K562 (cell line): ENCODE results near the gene PARD6B. TPM values are rescaled to one million over a fixed set of nuclear protein-coding genes. Genes with fewer than 3 reads are reported as not detected.
"Not testable (repeated sequence)": the region's sequence is repeated elsewhere in the genome, so short reads cannot be mapped to it uniquely, and the experiment has no call there.

Experiments used
- ATAC-seq: fragments of 200-7000 bp; cut with Tn5 transposase; 3 replicates; pipeline ENCODE4 v1.9.1; 2020; ENCODE audit warnings: moderate library complexity
- BruUV-seq: library from RNA; stranded (reverse); fragments of 400-500 nt; replicated peaks from 2 replicates; lab custom pipeline; 2021; lab: Mats Ljungman, UMichigan
- CTCF ChIA-PET: fragments of 300-600 bp; formaldehyde crosslinking; extraction: SDS; loops from one replicate; lab custom pipeline; 2021; ENCODE audit warnings: low intra/inter-chr PET ratio; lab: Yijun Ruan, JAX
- POLR2A ChIA-PET: fragments of 300-600, 350-650 bp; sonication (Branson Sonifier 250); formaldehyde crosslinking; extraction: SDS; loops from one replicate; lab custom pipeline; 2021; ENCODE audit warnings: antibody characterized with exemption, inconsistent platforms; lab: Yijun Ruan, JAX
- DNase-seq, 4 experiments: peaks; one replicate each; pipeline versions ENCODE4 v3.0.0 to v3.0.0-alpha.2; 2011 to 2018; ENCODE audit warnings: low spot score in 3 of 4, mixed read lengths in 3 of 4; ENCODE audit errors: extremely low read depth in 1 of 4
- FAIRE-seq: peaks from 2 replicates; lab custom pipeline; 2011; peaks lifted over from hg19 to GRCh38; lab: Jason Lieb, UNC
- H2AFZ ChIP-seq: 2 replicates; pipeline ENCODE4 v1.6.0; 2011; ENCODE audit warnings: low read depth, low read length, control low read depth, inconsistent platforms
- H3K27ac ChIP-seq: fragments of 200-600 bp; 3 replicates; pipeline ENCODE4 v1.8.0; 2011; ENCODE audit warnings: low read depth, mild to moderate bottlenecking, control low read depth, inconsistent platforms, low read length, moderate library complexity, mixed read lengths; ENCODE audit errors: extremely low read depth
- H3K27me3 ChIP-seq, 2 experiments: fragments of 300-600 bp in 1 of 2; 2 replicates in 1 of 2; 3 replicates in 1 of 2; pipeline versions ENCODE4 v1.6.0 to v1.8.0; 2011; ENCODE audit warnings: inconsistent platforms in 2 of 2, low read length in 2 of 2, mild to moderate bottlenecking in 1 of 2, mixed read lengths in 1 of 2, moderate library complexity in 1 of 2; ENCODE audit not compliant: control insufficient read depth in 2 of 2, insufficient read depth in 2 of 2
- H3K36me3 ChIP-seq: fragments of 300-600 bp; 3 replicates; pipeline ENCODE4 v1.8.0; 2011; ENCODE audit warnings: mild to moderate bottlenecking, low read length, inconsistent platforms; ENCODE audit not compliant: control insufficient read depth, insufficient read depth
- H3K4me1 ChIP-seq, 2 experiments: fragments of 200-600 bp in 1 of 2; replicated peaks in 1 of 2; 2 replicates in 1 of 2; 3 replicates in 1 of 2; pipeline versions ENCODE4 v1.5.1 to v1.8.0; 2011; ENCODE audit warnings: inconsistent platforms in 2 of 2, low read length in 2 of 2, mild to moderate bottlenecking in 1 of 2, mixed read lengths in 1 of 2, moderate library complexity in 1 of 2; ENCODE audit not compliant: control insufficient read depth in 2 of 2, insufficient read depth in 2 of 2
- H3K4me2 ChIP-seq: 2 replicates; pipeline ENCODE4 v1.6.1; 2011; ENCODE audit warnings: low read length, control low read depth, inconsistent platforms, mixed read lengths; ENCODE audit not compliant: insufficient read depth
- H3K4me3 ChIP-seq: fragments of 200-600 bp; sonication (generic), shearing (Covaris generic); 2 replicates; pipeline ENCODE4 v1.5.1; 2016; ENCODE audit warnings: control low read depth, inconsistent platforms
- H3K79me2 ChIP-seq: fragments of 200-600 bp; 3 replicates; pipeline ENCODE4 v1.8.0; 2011; ENCODE audit warnings: low read length, inconsistent platforms; ENCODE audit not compliant: control insufficient read depth, insufficient read depth
- H3K9ac ChIP-seq, 2 experiments: 2 replicates each; pipeline versions ENCODE4 v1.6.0 to v1.6.1; 2011; ENCODE audit warnings: low read depth in 2 of 2, low read length in 2 of 2, control low read depth in 1 of 2, inconsistent platforms in 1 of 2, mild to moderate bottlenecking in 1 of 2, mixed read lengths in 1 of 2; ENCODE audit not compliant: insufficient read depth in 1 of 2
- H3K9me1 ChIP-seq: one replicate; pipeline ENCODE4 v1.6.0; 2011; ENCODE audit warnings: inconsistent platforms, mild to moderate bottlenecking, low read length, moderate library complexity; ENCODE audit not compliant: control insufficient read depth, insufficient read depth
- H3K9me3 ChIP-seq: replicated peaks from 2 replicates; pipeline ENCODE4 v1.5.1; 2011; ENCODE audit warnings: low read depth, low read length, inconsistent platforms; ENCODE audit not compliant: control insufficient read depth, insufficient read depth
- H4K20me1 ChIP-seq: replicated peaks from 2 replicates; pipeline ENCODE4 v1.6.1; 2011; ENCODE audit warnings: low read length, inconsistent platforms, mixed read lengths; ENCODE audit not compliant: control insufficient read depth, insufficient read depth
- ZBTB11 ChIP-seq, 3 experiments: fragments of 200-800 bp in 1 of 3; fragments of 250-450 bp in 1 of 3; fragments of 450-650 bp in 1 of 3; sonication (Bioruptor Pico) in 1 of 3; sonication (Bioruptor generic) in 1 of 3; formaldehyde crosslinking in 1 of 3; IDR thresholded peaks; 2 replicates each; pipeline versions ENCODE4 v1.6.1 to v1.8.0; 2016 to 2022; ENCODE audit warnings: mild to moderate bottlenecking in 2 of 3, missing genetic modification characterization in 2 of 3, missing compliant biosample characterization in 1 of 3, moderate library complexity in 1 of 3
- WGBS: fragments of 100-300 bp; shearing (Covaris generic); methylation state at CpG from one replicate; pipeline ENCODE4 v1.1.6; 2016; ENCODE audit warnings: low coverage, mixed read lengths; ENCODE audit not compliant: insufficient coverage; ENCODE audit errors: missing lambda C conversion rate; 5-methylcytosine and 5-hydroxymethylcytosine counted together
- in situ Hi-C: fragments of 300-500 bp; cut with MboI; formaldehyde crosslinking; loops from 4 replicates; pipeline ENCODE4 v1.15.0; 2018; ENCODE audit warnings: inconsistent platforms, mixed read lengths
- intact Hi-C: fragments of 100-400 bp; cut with micrococcal nuclease; formaldehyde crosslinking; loops from 2 replicates; pipeline ENCODE4 v1.14.2; 2022
- polyA plus RNA-seq, 8 experiments: library from polyadenylated mRNA; depleted of rRNA in 4 of 8; stranded (reverse) in 5 of 8; unstranded in 3 of 8; fragments of >200 nt; fragmentation: Nextera tagmentation in 2 of 8; fragmentation: Illumina TruSeq in 1 of 8; extraction: Ambion mirVana in 2 of 8; extraction: Trizol in 1 of 8; gene quantifications; 2 replicates each; pipeline versions ENCODE4 v1.2.1 to v1.2.3, GENCODE V29; 2011 to 2014; ENCODE audit warnings: inconsistent platforms in 1 of 8, missing spikeins in 1 of 8
- total RNA-seq, 7 experiments: library from RNA; depleted of rRNA in 6 of 7; stranded (reverse); fragments of >200 nt in 6 of 7; fragmentation: Illumina TruSeq in 2 of 7; extraction: Trizol in 2 of 7; gene quantifications; 2 replicates each; pipeline versions ENCODE4 v1.2.1 to v1.2.3, GENCODE V29; 2011 to 2021; ENCODE audit warnings: low replicate concordance in 1 of 7

Gene PARD6B
- total and polyA plus RNA-seq, 9 of the 15 experiments (the other 6 are each of a cell fraction or from before 2014, with no cell fraction given), result 1.7 to 12.3 (median 5.5) TPM

DNA sequence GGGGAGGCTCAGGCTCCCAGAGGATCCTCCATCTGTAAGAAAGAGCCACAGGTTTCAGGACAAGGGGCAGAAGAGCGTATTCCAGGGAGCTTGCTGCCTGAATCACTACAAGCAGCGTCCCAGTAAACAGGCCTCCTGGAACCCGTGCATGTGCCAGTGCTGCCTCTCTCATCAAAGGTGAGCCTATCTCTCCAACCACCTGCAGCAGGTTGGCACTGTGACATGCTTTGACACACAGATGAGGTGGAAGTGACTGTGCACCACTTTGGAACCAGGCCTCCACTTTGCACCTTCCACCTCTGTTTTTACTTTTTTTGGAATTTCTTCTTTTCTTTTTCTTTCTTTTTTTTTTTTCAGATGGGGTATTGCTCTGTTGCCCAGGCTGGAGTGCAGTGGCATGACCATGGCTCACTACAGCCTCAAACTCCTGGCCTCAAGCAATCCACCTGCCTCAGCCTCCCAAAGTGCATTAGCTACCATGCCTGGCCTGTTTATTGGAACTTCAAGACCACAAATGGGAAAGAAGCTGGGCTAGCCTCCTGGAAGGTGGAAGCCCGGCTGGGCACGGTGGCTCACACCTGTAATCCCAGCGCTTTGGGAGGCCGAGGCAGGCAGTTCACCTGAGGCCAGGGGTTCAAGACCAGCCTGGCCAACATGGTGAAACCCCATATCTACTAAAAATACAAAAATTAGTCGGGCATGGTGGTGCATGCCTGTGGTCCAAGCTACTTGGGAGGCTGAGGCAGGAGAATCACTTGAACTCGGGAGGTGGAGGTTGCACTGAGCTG, 27.5 kb upstream of the PARD6B start:
- in situ Hi-C loops, H3K36me3 ChIP-seq, H3K9ac ChIP-seq, H4K20me1 ChIP-seq, CTCF ChIA-PET, H3K27me3 ChIP-seq, H3K79me2 ChIP-seq, H3K4me1 ChIP-seq, ATAC-seq, H3K4me3 ChIP-seq, intact Hi-C loops, H2AFZ ChIP-seq, H3K9me3 ChIP-seq, H3K4me2 ChIP-seq, BruUV-seq: not testable (repeated sequence)
- 28% methylated on average over 9 of the region's 9 CpGs for WGBS
- POLR2A ChIA-PET, result interaction anchor here (0.7 to 1.0 kb wide), 4 partner anchors 10 to 40 kb away, joined by 3 to 4 read pairs (median 4); no protein-coding TSS in a partner anchor
- peak in 1 of 3 experiments; percentile 79; a peak in 2 of 6 replicates for TF ChIP-seq ZBTB11 (CRISPR knock-in tag; IDR thresholded peaks at IDR 0.05)
- TF ChIP-seq, all 486 proteins: peak for 1; not testable (repeated sequence) for 485
- not testable (repeated sequence) for DNase-seq, FAIRE-seq, H3K27ac ChIP-seq, H3K9me1 ChIP-seq
